Endometrial microvascular endothelial cells (primary cell): Measurements from ENCODE around the gene PTGES. TPM values are rescaled to one million over a fixed set of nuclear protein-coding genes. Genes with fewer than 3 reads are reported as not detected.

ENCODE experiments used
- in situ Hi-C: cut with HindIII; loops from 2 replicates; pipeline ENCODE4 v1.10.0; 2017; ENCODE audit warnings: low sequenced_read_pairs, low pct_unique_long_range_greater_than_20kb; ENCODE audit errors: inconsistent ontology term
- total RNA-seq: library from RNA; depleted of rRNA; stranded (reverse); fragments of >200 nt; gene quantifications from one replicate; pipeline ENCODE4 v1.2.3, GENCODE V29; 2015; ENCODE audit errors: inconsistent ontology term

PTGES gene
- total RNA-seq, 1 donor from 2014 or later = not detected

DNA sequence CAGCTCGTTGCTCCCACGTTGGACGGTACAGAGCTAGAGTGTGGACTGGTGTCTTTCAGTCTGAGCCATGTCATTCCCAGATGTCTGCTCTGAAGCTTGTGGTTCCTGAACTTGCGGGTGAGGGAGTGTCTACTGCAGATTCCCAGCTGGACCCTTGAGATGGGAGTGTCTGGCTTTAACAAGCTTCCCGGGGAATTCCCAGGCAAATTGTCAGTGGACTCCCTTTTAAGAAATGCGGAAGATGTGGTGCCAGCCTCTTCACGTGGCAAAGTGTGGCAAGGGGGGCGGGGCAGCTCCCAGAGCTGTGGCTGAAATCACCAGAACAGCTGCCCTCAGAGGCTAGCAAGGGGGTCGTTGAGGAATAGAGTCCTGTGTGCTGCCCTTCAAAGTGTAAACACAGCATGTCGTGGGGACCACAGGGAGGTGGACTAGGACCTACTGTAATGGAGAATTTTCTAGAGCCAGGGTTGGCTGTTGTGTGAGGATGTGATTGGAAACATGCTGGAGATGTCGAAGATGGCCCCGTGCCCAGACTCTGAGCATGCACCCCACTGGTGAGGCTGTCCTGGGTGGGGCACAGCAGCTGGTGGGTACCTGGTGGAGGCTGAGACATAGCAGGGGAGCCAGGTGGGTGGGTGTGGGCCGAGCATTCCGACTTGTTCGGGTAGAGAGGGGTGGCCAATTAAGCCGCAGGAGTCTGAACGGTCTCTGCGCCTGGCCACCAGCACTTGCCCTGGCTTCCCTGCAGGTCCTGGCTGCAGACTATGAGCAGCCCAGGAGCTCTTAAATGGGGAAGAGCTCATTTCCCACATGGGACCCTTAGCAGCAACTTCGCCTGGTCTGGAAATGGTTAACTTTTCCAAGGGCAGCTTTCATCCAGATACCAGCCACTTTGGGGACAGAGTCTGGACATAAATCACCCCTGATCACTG is 50.0 kb downstream of the PTGES start:
- in situ Hi-C loops = no loop called here

DNA sequence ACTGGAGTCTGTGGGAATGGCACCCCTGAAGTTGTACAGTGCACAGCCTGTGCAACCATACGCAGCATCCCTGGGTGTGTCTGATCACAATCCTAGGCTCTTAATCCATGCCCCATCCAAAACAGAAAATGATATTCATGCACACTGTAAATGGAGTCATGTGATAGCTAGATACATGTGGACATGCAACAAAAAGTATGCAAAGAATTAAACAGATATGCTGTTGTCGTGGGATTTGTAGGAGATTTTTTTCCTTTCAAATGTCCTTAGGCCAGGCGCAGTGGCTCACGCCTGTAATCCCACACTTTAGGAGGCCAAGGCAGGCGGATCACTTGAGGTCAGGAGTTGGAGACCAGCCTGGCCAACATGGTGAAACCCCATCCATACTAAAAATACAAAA is 51.3 kb downstream of the PTGES start:
- in situ Hi-C loops = no loop called here

DNA sequence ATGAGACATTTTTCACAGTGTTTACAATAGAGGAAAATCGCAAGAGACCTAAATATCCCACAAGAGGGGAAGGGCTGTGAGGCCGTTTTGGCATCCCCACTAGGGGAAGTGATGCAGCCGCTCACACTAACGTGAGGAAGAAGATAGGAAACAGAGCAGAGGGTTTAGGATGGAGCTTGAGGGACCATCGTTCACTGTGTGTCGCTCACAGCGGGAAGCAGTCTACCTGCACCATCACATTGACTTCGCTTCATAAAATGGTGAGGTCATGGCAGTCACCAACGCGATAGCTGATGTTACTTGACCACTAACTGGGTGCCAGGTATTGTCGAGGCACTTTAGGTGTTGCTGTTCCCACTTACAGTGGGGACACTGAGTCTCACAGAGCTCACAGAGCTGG is 51.8 kb downstream of the PTGES start:
- in situ Hi-C loops = no loop called here

DNA sequence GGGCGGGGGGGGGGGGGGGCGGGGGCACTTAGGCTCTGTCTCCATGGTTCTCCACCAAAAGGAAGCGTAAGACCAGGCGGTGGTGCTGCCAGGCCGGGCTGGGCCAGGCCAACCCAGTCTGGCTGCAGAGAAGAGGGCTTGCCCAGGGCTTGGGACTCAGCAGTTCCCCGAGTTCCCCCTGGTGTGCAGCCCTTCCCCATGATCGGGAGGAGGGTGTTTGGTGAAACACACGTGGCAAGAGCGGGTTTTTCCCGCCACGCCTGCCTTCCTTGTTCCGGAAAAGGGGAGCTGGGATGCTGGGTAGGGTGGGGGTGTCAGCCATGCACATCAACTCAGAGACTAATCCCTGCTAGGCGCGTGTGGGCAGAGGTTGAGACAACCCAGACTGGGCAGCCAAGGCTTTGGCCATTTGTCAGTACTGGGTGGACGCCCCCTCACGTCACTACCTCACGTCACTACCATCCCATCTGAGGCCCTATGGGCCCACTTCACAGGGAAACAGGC is 54.5 kb downstream of the PTGES start:
- in situ Hi-C loops = no loop called here

DNA sequence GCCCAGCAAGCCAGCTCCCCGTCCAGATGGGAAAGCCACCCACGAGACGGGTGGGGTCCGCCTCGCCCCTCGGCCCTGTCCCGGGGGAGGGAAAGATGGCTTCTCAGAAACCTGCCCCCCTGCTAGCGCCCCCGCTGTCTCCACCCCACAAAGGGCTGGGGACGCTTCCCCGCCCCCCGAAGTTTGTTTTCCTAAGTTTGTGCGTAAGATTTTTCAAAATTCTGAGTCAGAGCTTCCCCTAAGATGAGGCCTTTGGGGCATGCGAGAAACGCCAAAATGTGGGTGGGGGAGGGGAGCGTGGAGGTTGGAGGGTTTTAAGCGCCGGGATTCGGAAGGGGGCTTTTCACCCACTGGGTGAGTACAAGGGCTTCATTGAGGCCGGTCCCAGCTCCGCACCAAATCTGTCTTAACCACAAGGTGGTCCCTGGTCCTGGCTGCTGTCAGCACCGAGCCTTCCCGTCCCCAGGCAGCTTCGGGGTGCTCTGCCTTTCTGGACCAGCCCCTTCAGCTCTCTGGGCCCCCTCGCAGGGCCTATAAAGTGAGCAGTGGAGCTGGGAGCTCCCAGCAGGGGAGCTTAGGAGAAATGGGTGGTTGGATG is 55.1 kb downstream of the PTGES start:
- in situ Hi-C loops = no loop called here

DNA sequence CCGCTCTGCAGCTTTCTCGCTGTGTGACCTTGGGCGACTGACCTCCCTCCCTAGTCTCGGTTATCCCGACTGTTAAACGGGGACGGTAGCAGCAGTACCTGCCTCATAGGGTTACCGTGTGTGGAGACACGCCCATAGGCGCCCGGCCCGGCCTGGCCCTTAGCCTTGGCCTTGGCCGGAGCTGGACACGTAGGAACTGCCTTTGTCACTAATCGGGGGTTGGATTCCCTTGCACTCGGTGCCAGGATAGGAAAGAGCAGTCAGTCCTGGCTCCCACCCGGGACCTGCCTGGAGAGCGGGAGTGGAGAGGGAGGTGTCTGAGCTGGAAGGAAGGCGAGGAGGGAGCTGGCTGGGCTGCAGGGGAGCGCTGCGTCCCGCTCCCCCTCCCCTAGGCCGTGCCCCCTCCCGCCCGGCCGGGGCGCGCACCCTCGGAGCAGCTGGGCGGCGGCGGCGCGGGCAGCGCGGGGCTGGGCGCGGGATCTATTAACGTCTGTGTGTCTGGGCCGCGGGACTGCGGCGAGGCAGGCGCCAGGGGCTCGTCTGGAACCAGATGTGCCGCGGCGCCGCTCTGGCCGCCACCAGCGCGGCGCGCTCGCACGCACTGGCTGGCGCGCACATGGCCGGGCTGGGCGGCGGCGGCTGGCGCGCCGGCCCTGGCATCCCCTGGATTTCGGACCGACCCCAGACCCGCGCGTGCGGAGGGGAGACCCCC is 55.7 kb downstream of the PTGES start:
- in situ Hi-C loops = no loop called here

DNA sequence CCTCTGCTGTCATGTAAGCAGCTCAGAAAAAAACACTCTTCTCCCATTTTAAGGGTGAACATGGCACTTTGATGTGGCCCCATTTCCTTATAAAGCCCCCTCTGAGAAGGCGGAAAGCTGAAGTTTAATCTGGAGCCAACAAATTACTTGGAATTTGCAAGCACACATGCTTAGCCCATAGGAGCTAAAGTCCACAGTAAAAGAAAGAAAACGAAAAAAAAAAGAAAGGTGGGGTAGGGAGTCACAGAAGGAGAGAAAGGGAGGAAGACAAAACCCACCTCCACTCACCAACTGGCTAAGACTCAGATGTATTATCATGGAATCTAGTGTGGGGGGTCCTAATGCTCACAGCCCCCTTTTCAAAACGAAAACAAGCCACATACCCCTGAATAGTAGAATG is 57.0 kb downstream of the PTGES start:
- in situ Hi-C loops = no loop called here

DNA sequence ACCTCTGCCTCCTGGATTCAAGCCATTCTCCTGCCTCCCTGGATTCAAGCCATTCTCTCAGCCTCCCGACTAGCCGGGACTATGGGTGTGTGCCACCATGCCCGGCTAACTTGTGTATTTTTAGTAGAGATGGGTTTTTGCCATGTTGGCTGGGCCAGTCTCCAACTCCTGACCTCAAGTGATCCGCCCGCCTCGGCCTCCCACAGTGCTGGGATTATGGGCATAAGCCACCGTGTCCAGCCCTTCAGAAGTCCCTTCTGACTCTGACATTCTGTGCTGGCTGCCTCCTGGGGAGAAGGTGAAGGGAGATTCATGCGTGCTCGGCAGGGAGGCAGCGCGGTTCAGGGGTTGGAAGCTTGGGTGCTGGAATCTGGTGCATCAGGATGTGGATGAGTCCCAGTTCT is 58.6 kb downstream of the PTGES start:
- in situ Hi-C loops = no loop called here

DNA sequence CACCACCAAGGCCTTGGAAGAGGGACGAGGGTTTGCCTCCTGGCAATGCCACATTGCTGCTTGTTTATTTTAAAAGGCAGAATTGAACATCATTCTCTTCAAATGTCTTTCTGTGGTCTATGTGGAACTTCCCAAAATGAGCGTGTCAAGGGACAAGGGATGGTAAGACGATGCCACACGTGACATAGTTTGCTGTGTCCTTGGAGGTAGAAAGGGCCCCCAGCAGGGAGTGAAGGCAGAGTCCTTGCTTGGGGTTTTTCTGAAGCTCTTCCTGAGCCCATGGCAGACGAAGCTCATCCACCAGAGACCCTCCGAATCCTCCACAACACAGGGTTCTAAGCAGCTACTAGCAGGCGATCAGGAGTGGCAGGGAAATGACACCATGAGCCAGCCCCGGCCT is 59.1 kb downstream of the PTGES start:
- in situ Hi-C loops = no loop called here

DNA sequence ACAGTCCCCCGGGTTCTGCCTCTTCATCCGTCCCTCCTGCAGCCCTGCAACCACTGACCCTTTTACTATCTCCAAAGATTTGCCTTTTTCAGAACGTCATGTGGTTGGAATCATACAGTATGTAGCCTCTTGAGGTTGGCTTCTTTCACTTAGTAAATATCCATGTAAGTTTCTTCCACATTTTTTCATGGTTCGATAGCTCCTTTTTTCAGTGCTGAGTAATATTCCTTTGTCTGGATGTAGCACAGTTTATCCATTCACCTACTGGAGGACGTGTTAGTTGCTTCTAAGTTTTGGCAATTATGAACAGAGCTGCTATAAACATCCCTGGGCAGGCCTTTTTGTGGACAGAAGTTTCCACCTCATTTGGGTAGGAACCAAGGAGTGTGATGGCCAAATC is 60.3 kb downstream of the PTGES start:
- in situ Hi-C loops = no loop called here

Other genes with a start within 250 kb of the PTGES start
- not detected for gene C9orf50, start 131.9 kb downstream of the PTGES start, total RNA-seq
- gene NTMT1, start 126.9 kb downstream of the PTGES start, total RNA-seq = 64.0 TPM
- gene ASB6, start 110.9 kb downstream of the PTGES start, total RNA-seq = 33.6 TPM
- not detected for gene PRRX2, start 87.4 kb downstream of the PTGES start, total RNA-seq
- gene TOR1B, start 50.1 kb upstream of the PTGES start, total RNA-seq = 27.0 TPM
- gene TOR1A, start 71.1 kb upstream of the PTGES start, total RNA-seq = 92.7 TPM
- gene C9orf78, start 82.2 kb upstream of the PTGES start, total RNA-seq = 45.3 TPM
- 9.8 TPM for gene USP20, start 82.4 kb upstream of the PTGES start, total RNA-seq